ENCODE measurements around the gene CYP27B1. TPM values are rescaled to one million over a fixed set of nuclear protein-coding genes. Genes with fewer than 3 reads are reported as not detected.

The CYP27B1 gene
- total and polyA plus RNA-seq, 2 experiments from 2014 or later: 1.1 to 2.7 TPM

- Histone ChIP-seq H3K36me3 (ENCODE audit: insufficient read depth) (no peaks in the 10 kb centered on the region), H3K9me2 (ENCODE audit: insufficient read depth) (no peaks in the 10 kb centered on the region), H4K20me1 (replicated peaks; ENCODE audit: insufficient read depth) (no peaks in the 10 kb centered on the region), H3K4me2 (peak overlapping the region; percentile 91), H3K27me3 (ENCODE audit: insufficient read depth) (peaks cover 100% of the 10 kb centered on the region), H2AFZ (peak overlapping the region; percentile 76), H3F3A (replicated peaks; ENCODE audit: low read depth) (peaks cover 10% of the 10 kb centered on the region), H3K4me1 (ENCODE audit: insufficient read depth) (peaks cover 19% of the 10 kb centered on the region), H3K79me2 (replicated peaks; ENCODE audit: insufficient read depth) (no peaks in the 10 kb centered on the region), H3K27ac (ENCODE audit: low read depth) (no peak overlapping the region), H3K4me3 (peak overlapping the region; percentile 62)
- H3K27ac Mint-ChIP-seq: no peak overlapping the region
- TF ChIP-seq EZH2 (IDR thresholded peaks at IDR 0.05; ENCODE audit: low read depth, unreplicated experiment) (peak; percentile 75), CTCF (conservative IDR thresholded peaks at IDR 0.05; ENCODE audit: low read depth in 2 of 2) (peak; percentile 56 to 83), NANOG (IDR thresholded peaks at IDR 0.05; ENCODE audit: borderline replicate concordance) (no peak)
- H3K9me3 Mint-ChIP-seq: peaks cover 2% of the 10 kb centered on the region
- H3K4me3 Mint-ChIP-seq: peak overlapping the region; percentile 79
- H3K36me3 Mint-ChIP-seq (ENCODE audit: low read depth): no peaks in the 10 kb centered on the region; the same call in 2 of the 3 replicates
- H3K27me3 Mint-ChIP-seq (ENCODE audit: insufficient read depth, low read depth, poor library complexity): peaks cover 91% of the 10 kb centered on the region
- H3K4me1 Mint-ChIP-seq: peaks cover 32% of the 10 kb centered on the region
- DNase-seq (ENCODE audit: low spot score): peak; percentile 91
- ATAC-seq: peak; percentile 67
These were observed 30.7 kb downstream of the CYP27B1 start for GRCh38 chr12:57735952-57736740.

GRCh38 chr12:57735198-57735855 lies 31.6 kb downstream of the CYP27B1 start:
- Histone ChIP-seq H3K27ac (ENCODE audit: low read depth) (no peak overlapping the region), H3K79me2 (replicated peaks; ENCODE audit: insufficient read depth) (no peaks in the 10 kb centered on the region), H3K9me2 (ENCODE audit: insufficient read depth) (no peaks in the 10 kb centered on the region), H3K4me3 (peak overlapping the region; percentile 62), H4K20me1 (replicated peaks; ENCODE audit: insufficient read depth) (no peaks in the 10 kb centered on the region), H3K36me3 (ENCODE audit: insufficient read depth) (no peaks in the 10 kb centered on the region), H3K4me1 (ENCODE audit: insufficient read depth) (peaks cover 19% of the 10 kb centered on the region), H2AFZ (no peak overlapping the region), H3K4me2 (peak overlapping the region; percentile 91), H3K27me3 (ENCODE audit: insufficient read depth) (peaks cover 100% of the 10 kb centered on the region), H3F3A (replicated peaks; ENCODE audit: low read depth) (peaks cover 10% of the 10 kb centered on the region)
- Mint-ChIP-seq H3K4me3 (peak overlapping the region; percentile 79), H3K9me3 (peaks cover 2% of the 10 kb centered on the region), H3K36me3 (ENCODE audit: low read depth) (no peaks in the 10 kb centered on the region; the same call in 2 of the 3 replicates), H3K27ac (no peak overlapping the region), H3K4me1 (peaks cover 32% of the 10 kb centered on the region), H3K27me3 (ENCODE audit: insufficient read depth, low read depth, poor library complexity) (peaks cover 91% of the 10 kb centered on the region)
- DNase-seq (ENCODE audit: low spot score): peak; percentile 50
- ATAC-seq: no peak; the same call in 2 of the 3 replicates
- peak; percentile 20 for TF ChIP-seq EZH2 (IDR thresholded peaks at IDR 0.05; ENCODE audit: low read depth, unreplicated experiment)
- TF ChIP-seq NANOG (IDR thresholded peaks at IDR 0.05; ENCODE audit: borderline replicate concordance): no peak

- Mint-ChIP-seq H3K36me3 (ENCODE audit: low read depth) (no peaks in the 10 kb centered on the region; the same call in 2 of the 3 replicates), H3K4me1 (peaks cover 31% of the 10 kb centered on the region), H3K27ac (no peak overlapping the region), H3K9me3 (peaks cover 2% of the 10 kb centered on the region), H3K4me3 (peak overlapping the region; percentile 7; the same call in 1 of the 3 replicates), H3K27me3 (ENCODE audit: insufficient read depth, low read depth, poor library complexity) (peaks cover 91% of the 10 kb centered on the region)
- DNase-seq (ENCODE audit: low spot score) (no peak), ATAC-seq (no peak)
- Histone ChIP-seq H4K20me1 (replicated peaks; ENCODE audit: insufficient read depth) (no peaks in the 10 kb centered on the region; the same call in 1 of the 2 replicates), H3K79me2 (replicated peaks; ENCODE audit: insufficient read depth) (no peaks in the 10 kb centered on the region), H3F3A (replicated peaks; ENCODE audit: low read depth) (peaks cover 10% of the 10 kb centered on the region), H3K4me3 (no peak overlapping the region), H3K36me3 (ENCODE audit: insufficient read depth) (no peaks in the 10 kb centered on the region), H3K4me1 (ENCODE audit: insufficient read depth) (peaks cover 19% of the 10 kb centered on the region), H3K27me3 (ENCODE audit: insufficient read depth) (peaks cover 100% of the 10 kb centered on the region), H3K9me2 (ENCODE audit: insufficient read depth) (no peaks in the 10 kb centered on the region), H2AFZ (no peak overlapping the region), H3K27ac (ENCODE audit: low read depth) (no peak overlapping the region), H3K4me2 (no peak overlapping the region)
- no peak for TF ChIP-seq CTCF (conservative IDR thresholded peaks at IDR 0.05; ENCODE audit: low read depth in 2 of 2)
- TF ChIP-seq CREB1 (CRISPR knock-in tag; IDR thresholded peaks at IDR 0.05; ENCODE audit: low read depth): no peak
- TF ChIP-seq EZH2 (IDR thresholded peaks at IDR 0.05; ENCODE audit: low read depth, unreplicated experiment): no peak
- no peak for TF ChIP-seq REST (IDR thresholded peaks at IDR 0.05; ENCODE audit: unreplicated experiment)
- TF ChIP-seq STAT1 (IDR thresholded peaks at IDR 0.05; ENCODE audit: unreplicated experiment): no peak
These were observed 32.3 kb downstream of the CYP27B1 start for GRCh38 chr12:57734591-57734990.
